Measurements from ENCODE around the gene ATP6AP1. TPM values are rescaled to one million over a fixed set of nuclear protein-coding genes. Genes with fewer than 3 reads are reported as not detected.

The ATP6AP1 gene
- total and polyA plus RNA-seq, 2 of the 13 experiments (the other 11 are each of a cell fraction or from before 2014, with no cell fraction given) = 56.7 to 110 TPM

DNA sequence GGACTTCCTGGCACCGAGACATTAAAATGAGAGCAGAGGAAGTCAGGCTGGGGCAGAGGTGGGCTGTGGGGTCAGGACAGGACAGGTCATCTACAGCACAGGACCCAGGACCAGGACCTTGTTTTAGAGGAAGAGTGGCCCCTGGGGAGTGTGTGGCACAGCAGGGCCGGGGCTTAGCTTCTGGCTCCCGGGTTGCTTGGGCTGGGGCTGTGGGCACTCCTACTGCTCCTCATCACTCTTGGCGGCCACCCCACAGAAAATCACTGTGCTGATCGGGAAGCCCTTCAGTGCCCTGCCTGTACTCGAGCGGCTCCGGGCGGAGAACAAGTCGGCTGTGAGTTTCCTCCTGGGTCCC, 8.1 kb upstream of the ATP6AP1 start:
- POLR2A ChIA-PET = interaction anchor here (1.1 to 1.9 kb wide), 3 partner anchors 9 to 23 kb away, joined by 4 to 5 read pairs (median 5); partner anchors contain the start of genes DNASE1L1, RPL10 and TAFAZZIN
- intact Hi-C loops (cut with micrococcal nuclease; ENCODE audit: unreplicated experiment) (no loop called here), in situ Hi-C loops (cut with HindIII; ENCODE audit: extremely low pct_ligation_motif_present, low pct_unique_long_range_greater_than_20kb) (loop anchor here (25.0 kb wide), 1 partner anchor 117 kb away; the partner anchor contains the start of genes G6PD and IKBKG)
- WGBS (ENCODE audit: low lambda C conversion rate) = no CpG with 5 or more reads among the region's 10 CpGs
- Histone ChIP-seq H3K4me1 (ENCODE audit: insufficient read depth, low read length) (no peaks in the 10 kb centered on the region), H3K36me3 (replicated peaks in 1 of 2; ENCODE audit: control insufficient read depth in 1 of 2, insufficient read depth in 2 of 2, low read length in 2 of 2) (no peaks in the 10 kb centered on the region), H3K9ac (ENCODE audit: insufficient read depth, low read depth, low read length) (no peak overlapping the region), H3K4me3 (replicated peaks in 1 of 3; ENCODE audit: insufficient read depth in 1 of 3, low read depth in 2 of 3, low read length in 3 of 3) (no peak overlapping the region), H4K20me1 (ENCODE audit: insufficient read depth, low read length) (no peaks in the 10 kb centered on the region), H3K27me3 (ENCODE audit: control insufficient read depth in 1 of 2, insufficient read depth in 2 of 2, low read length in 2 of 2) (no peaks in the 10 kb centered on the region), H3K79me2 (ENCODE audit: insufficient read depth, low read length) (no peaks in the 10 kb centered on the region), H3K4me2 (ENCODE audit: low read depth, low read length) (no peak overlapping the region), H3K27ac (ENCODE audit: extremely low read length, insufficient read depth, low read length) (no peak overlapping the region), H3K9me3 (ENCODE audit: low read length) (no peaks in the 10 kb centered on the region), H2AFZ (ENCODE audit: low read length) (no peak overlapping the region)
- CTCF ChIA-PET (ENCODE audit: low intra/inter-chr PET ratio, low total read pairs) = no interaction called here
- no peak for FAIRE-seq
- no peak for DNase-seq (ENCODE audit: low spot score)
- BruUV-seq (replicated peaks) = no TSS peak
- TF ChIP-seq RNF2 (conservative IDR thresholded peaks at IDR 0.05; ENCODE audit: low read depth) = no peak
- TF ChIP-seq REL (CRISPR knock-in tag; conservative IDR thresholded peaks at IDR 0.05) = no peak
- TF ChIP-seq SCMH1 (CRISPR knock-in tag; IDR thresholded peaks at IDR 0.05; ENCODE audit: borderline replicate concordance) = no peak
- TF ChIP-seq, protein P1, sequence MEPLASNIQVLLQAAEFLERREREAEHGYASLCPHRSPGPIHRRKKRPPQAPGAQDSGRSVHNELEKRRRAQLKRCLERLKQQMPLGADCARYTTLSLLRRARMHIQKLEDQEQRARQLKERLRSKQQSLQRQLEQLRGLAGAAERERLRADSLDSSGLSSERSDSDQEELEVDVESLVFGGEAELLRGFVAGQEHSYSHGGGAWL (CRISPR knock-in tag; IDR thresholded peaks at IDR 0.05) = no peak
- TF ChIP-seq BATF2 (CRISPR knock-in tag; IDR thresholded peaks at IDR 0.05) = no peak
- no peak for TF ChIP-seq PCBP1 (IDR thresholded peaks at IDR 0.05; ENCODE audit: borderline replicate concordance, low read depth, low read length)
- TF ChIP-seq DRAP1 (CRISPR knock-in tag; IDR thresholded peaks at IDR 0.05) = no peak
- TF ChIP-seq ZNF10 (CRISPR knock-in tag; IDR thresholded peaks at IDR 0.05; ENCODE audit: borderline replicate concordance, low read depth) = no peak
- no peak for TF ChIP-seq ZNF780A (CRISPR knock-in tag; IDR thresholded peaks at IDR 0.05)
- TF ChIP-seq ZFP36 (IDR thresholded peaks at IDR 0.05; ENCODE audit: borderline replicate concordance, low read depth, low read length, partially characterized antibody) = no peak
- no peak for TF ChIP-seq ZNF570 (CRISPR knock-in tag; IDR thresholded peaks at IDR 0.05; ENCODE audit: borderline replicate concordance)
- TF ChIP-seq FOXO4 (CRISPR knock-in tag; conservative IDR thresholded peaks at IDR 0.05) = no peak
- TF ChIP-seq, protein P2, sequence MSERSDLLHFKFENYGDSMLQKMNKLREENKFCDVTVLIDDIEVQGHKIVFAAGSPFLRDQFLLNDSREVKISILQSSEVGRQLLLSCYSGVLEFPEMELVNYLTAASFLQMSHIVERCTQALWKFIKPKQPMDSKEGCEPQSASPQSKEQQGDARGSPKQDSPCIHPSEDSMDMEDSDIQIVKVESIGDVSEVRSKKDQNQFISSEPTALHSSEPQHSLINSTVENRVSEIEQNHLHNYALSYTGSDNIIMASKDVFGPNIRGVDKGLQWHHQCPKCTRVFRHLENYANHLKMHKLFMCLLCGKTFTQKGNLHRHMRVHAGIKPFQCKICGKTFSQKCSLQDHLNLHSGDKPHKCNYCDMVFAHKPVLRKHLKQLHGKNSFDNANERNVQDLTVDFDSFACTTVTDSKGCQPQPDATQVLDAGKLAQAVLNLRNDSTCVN (CRISPR knock-in tag; IDR thresholded peaks at IDR 0.05; ENCODE audit: borderline replicate concordance) = no peak
- ATAC-seq = no peak
